ENCODE results near the gene CSRP1.

GRCh38 chr1:201516511-201517127, 9.7 kb upstream of the CSRP1 start:
- TF ChIP-seq, protein P1, sequence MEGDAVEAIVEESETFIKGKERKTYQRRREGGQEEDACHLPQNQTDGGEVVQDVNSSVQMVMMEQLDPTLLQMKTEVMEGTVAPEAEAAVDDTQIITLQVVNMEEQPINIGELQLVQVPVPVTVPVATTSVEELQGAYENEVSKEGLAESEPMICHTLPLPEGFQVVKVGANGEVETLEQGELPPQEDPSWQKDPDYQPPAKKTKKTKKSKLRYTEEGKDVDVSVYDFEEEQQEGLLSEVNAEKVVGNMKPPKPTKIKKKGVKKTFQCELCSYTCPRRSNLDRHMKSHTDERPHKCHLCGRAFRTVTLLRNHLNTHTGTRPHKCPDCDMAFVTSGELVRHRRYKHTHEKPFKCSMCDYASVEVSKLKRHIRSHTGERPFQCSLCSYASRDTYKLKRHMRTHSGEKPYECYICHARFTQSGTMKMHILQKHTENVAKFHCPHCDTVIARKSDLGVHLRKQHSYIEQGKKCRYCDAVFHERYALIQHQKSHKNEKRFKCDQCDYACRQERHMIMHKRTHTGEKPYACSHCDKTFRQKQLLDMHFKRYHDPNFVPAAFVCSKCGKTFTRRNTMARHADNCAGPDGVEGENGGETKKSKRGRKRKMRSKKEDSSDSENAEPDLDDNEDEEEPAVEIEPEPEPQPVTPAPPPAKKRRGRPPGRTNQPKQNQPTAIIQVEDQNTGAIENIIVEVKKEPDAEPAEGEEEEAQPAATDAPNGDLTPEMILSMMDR (IDR thresholded peaks at IDR 0.05), result no peak
- no peak for TF ChIP-seq POLR2A (IDR thresholded peaks at IDR 0.05)
